HepG2 (cell line): ENCODE measurements around the gene PPP2R5E. TPM values are rescaled to one million over a fixed set of nuclear protein-coding genes. Genes with fewer than 3 reads are reported as not detected.

Source experiments
- ATAC-seq: fragments of 200-7000 bp; cut with Tn5 transposase; 3 replicates; pipeline ENCODE4 v1.9.1; 2020; ENCODE audit warnings: mild to moderate bottlenecking, moderate library complexity
- BruUV-seq: library from RNA; stranded (reverse); fragments of 400-500 nt; replicated peaks from 2 replicates; lab custom pipeline; 2021; lab: Mats Ljungman, UMichigan
- CTCF ChIA-PET: fragments of 300-600 bp; formaldehyde crosslinking; extraction: SDS; loops from one replicate; lab custom pipeline; 2021; ENCODE audit warnings: low total read pairs, inconsistent platforms, low intra/inter-chr PET ratio; lab: Yijun Ruan, JAX
- POLR2A ChIA-PET: fragments of 350-600 bp; sonication (Branson Sonifier 250); formaldehyde crosslinking; loops from one replicate; lab custom pipeline; 2020; ENCODE audit warnings: antibody characterized with exemption, inconsistent platforms; lab: Yijun Ruan, JAX
- DNase-seq: peaks from one replicate; pipeline ENCODE4 v3.0.0-alpha.2; 2015; ENCODE audit warnings: low spot score
- FAIRE-seq: peaks from 3 replicates; lab custom pipeline; 2011; peaks lifted over from hg19 to GRCh38; lab: Jason Lieb, UNC
- H2AFZ ChIP-seq: one replicate; pipeline ENCODE4 v1.6.1; 2011; ENCODE audit warnings: low read length, inconsistent platforms
- H3K27ac ChIP-seq: fragments of 300-600 bp; 3 replicates; pipeline ENCODE4 v1.8.0; 2011; ENCODE audit warnings: mixed run types, mild to moderate bottlenecking, mixed read lengths, low read length, inconsistent platforms; ENCODE audit not compliant: insufficient read depth; ENCODE audit errors: extremely low read length
- H3K27me3 ChIP-seq, 2 experiments: fragments of 200-600 bp in 1 of 2; 2 replicates in 1 of 2; 3 replicates in 1 of 2; pipeline versions ENCODE4 v1.6.0 to v1.8.0; 2011; ENCODE audit warnings: low read length in 2 of 2, mild to moderate bottlenecking in 2 of 2, moderate library complexity in 2 of 2, inconsistent platforms in 1 of 2; ENCODE audit not compliant: insufficient read depth in 2 of 2, control insufficient read depth in 1 of 2
- H3K36me3 ChIP-seq, 2 experiments: fragments of 200-600 bp in 1 of 2; replicated peaks in 1 of 2; 2 replicates in 1 of 2; 3 replicates in 1 of 2; pipeline versions ENCODE4 v1.5.1 to v1.8.0; 2011; ENCODE audit warnings: low read length in 2 of 2, inconsistent platforms in 1 of 2; ENCODE audit not compliant: insufficient read depth in 2 of 2, control insufficient read depth in 1 of 2
- H3K4me1 ChIP-seq: 2 replicates; pipeline ENCODE4 v1.5.1; 2012; ENCODE audit warnings: low read length, inconsistent platforms; ENCODE audit not compliant: insufficient read depth
- H3K4me2 ChIP-seq: 2 replicates; pipeline ENCODE4 v1.6.0; 2011; ENCODE audit warnings: low read depth, low read length, inconsistent platforms
- H3K4me3 ChIP-seq, 3 experiments: fragments of 200-600 bp in 1 of 3; sonication (generic), shearing (Covaris generic) in 1 of 3; replicated peaks in 1 of 3; 2 replicates each; pipeline ENCODE4 v1.5.1; 2011 to 2016; ENCODE audit warnings: low read length in 3 of 3, inconsistent platforms in 2 of 3, low read depth in 2 of 3, mild to moderate bottlenecking in 2 of 3, control low read depth in 1 of 3, mixed read lengths in 1 of 3; ENCODE audit not compliant: insufficient read depth in 1 of 3
- H3K79me2 ChIP-seq: one replicate; pipeline ENCODE4 v1.6.1; 2011; ENCODE audit warnings: low read length, inconsistent platforms; ENCODE audit not compliant: insufficient read depth
- H3K9ac ChIP-seq: 2 replicates; pipeline ENCODE4 v1.6.0; 2011; ENCODE audit warnings: mild to moderate bottlenecking, low read depth, low read length, inconsistent platforms; ENCODE audit not compliant: insufficient read depth
- H3K9me3 ChIP-seq: 2 replicates; pipeline ENCODE4 v1.5.1; 2012; ENCODE audit warnings: mild to moderate bottlenecking, low read length
- H4K20me1 ChIP-seq: 2 replicates; pipeline ENCODE4 v1.6.0; 2011; ENCODE audit warnings: inconsistent platforms, mild to moderate bottlenecking, low read length, moderate library complexity; ENCODE audit not compliant: insufficient read depth
- ARHGAP35 ChIP-seq: sonication (generic); formaldehyde crosslinking; IDR thresholded peaks from 2 replicates; pipeline ENCODE4 v1.9.0; 2022; ENCODE audit warnings: mild to moderate bottlenecking, inconsistent platforms, moderate library complexity, missing genetic modification reagents, borderline replicate concordance
- FOSL1 ChIP-seq: sonication (generic); formaldehyde crosslinking; IDR thresholded peaks from 2 replicates; pipeline ENCODE4 v1.9.0; 2021; ENCODE audit warnings: missing genetic modification reagents, borderline replicate concordance
- ISX ChIP-seq: sonication (generic); formaldehyde crosslinking; conservative IDR thresholded peaks from 2 replicates; pipeline ENCODE4 v1.5.0; 2020; ENCODE audit warnings: missing genetic modification reagents
- KLF6 ChIP-seq: IDR thresholded peaks from 2 replicates; pipeline ENCODE4 v1.8.0; 2016; ENCODE audit warnings: missing biosample characterization, missing genetic modification reagents
- MLLT10 ChIP-seq: sonication (generic); formaldehyde crosslinking; IDR thresholded peaks from 2 replicates; pipeline ENCODE4 v1.4.0; 2020; ENCODE audit warnings: missing genetic modification reagents
- NCOA5 ChIP-seq: sonication (generic); formaldehyde crosslinking; IDR thresholded peaks from 2 replicates; pipeline ENCODE4 v1.4.0; 2020; ENCODE audit warnings: missing genetic modification reagents
- PLSCR1 ChIP-seq: sonication (generic); formaldehyde crosslinking; IDR thresholded peaks from 2 replicates; pipeline ENCODE4 v1.5.0; 2020; ENCODE audit warnings: missing genetic modification reagents, mild to moderate bottlenecking, borderline replicate concordance
- SRF ChIP-seq: IDR thresholded peaks from 2 replicates; pipeline ENCODE4 v1.6.1; 2011; ENCODE audit warnings: mild to moderate bottlenecking, low read depth, low read length, moderate library complexity
- TBP ChIP-seq: sonication (generic); formaldehyde crosslinking; IDR thresholded peaks from 2 replicates; pipeline ENCODE4 v1.5.0; 2020; ENCODE audit warnings: missing genetic modification reagents
- WIZ ChIP-seq: sonication (generic); formaldehyde crosslinking; IDR thresholded peaks from 2 replicates; pipeline ENCODE4 v1.5.1; 2020; ENCODE audit warnings: mild to moderate bottlenecking, missing genetic modification reagents
- ZNF20 ChIP-seq: sonication (generic); formaldehyde crosslinking; IDR thresholded peaks from 2 replicates; pipeline ENCODE4 v1.4.0; 2020; ENCODE audit warnings: mild to moderate bottlenecking, moderate library complexity, missing genetic modification reagents
- ZNF549 ChIP-seq: sonication (generic); formaldehyde crosslinking; IDR thresholded peaks from 2 replicates; pipeline ENCODE4 v1.5.0; 2020; ENCODE audit warnings: missing genetic modification reagents
- ZNF782 ChIP-seq: sonication (generic); formaldehyde crosslinking; IDR thresholded peaks from 2 replicates; pipeline ENCODE4 v1.4.0; 2020; ENCODE audit warnings: missing genetic modification reagents, mild to moderate bottlenecking, borderline replicate concordance
- ZNF790 ChIP-seq: sonication (generic); formaldehyde crosslinking; IDR thresholded peaks from 2 replicates; pipeline ENCODE4 v1.8.0; 2022; ENCODE audit warnings: missing genetic modification reagents, mild to moderate bottlenecking, borderline replicate concordance
- WGBS: methylation state at CpG from one replicate; pipeline ENCODE4 v1.1.6; 2017; ENCODE audit warnings: low lambda C conversion rate; 5-methylcytosine and 5-hydroxymethylcytosine counted together
- in situ Hi-C: cut with HindIII; loops from 2 replicates; pipeline ENCODE4 v1.10.0; 2017; ENCODE audit warnings: low pct_unique_long_range_greater_than_20kb; ENCODE audit not compliant: extremely low pct_ligation_motif_present
- intact Hi-C: fragments of 100-400 bp; cut with micrococcal nuclease; formaldehyde crosslinking; loops from one replicate; pipeline ENCODE4 v1.10.0; 2022; ENCODE audit not compliant: unreplicated experiment
- polyA plus RNA-seq, 8 experiments: library from polyadenylated mRNA; depleted of rRNA in 3 of 8; stranded (reverse) in 7 of 8; unstranded in 1 of 8; fragments of >200 nt; fragmentation: Illumina TruSeq in 4 of 8; extraction: Trizol in 4 of 8; gene quantifications; 2 replicates each; pipeline versions ENCODE4 v1.2.1 to v1.2.3, GENCODE V29; 2011 to 2016; ENCODE audit warnings: low read depth in 4 of 8, missing spikeins in 1 of 8, mixed read lengths in 1 of 8; ENCODE audit not compliant: insufficient read depth in 1 of 8
- total RNA-seq, 5 experiments: library from RNA; depleted of rRNA; stranded (reverse); fragments of >200 nt; fragmentation: Illumina TruSeq; extraction: Trizol; gene quantifications; 2 replicates each; pipeline ENCODE4 v1.2.3, GENCODE V29; 2016; ENCODE audit warnings: low read depth in 1 of 5
- TF ChIP-seq, protein P1 (sequence below): sonication (generic); formaldehyde crosslinking; IDR thresholded peaks from 2 replicates; pipeline ENCODE4 v1.8.1; 2023; ENCODE audit warnings: missing genetic modification reagents, mild to moderate bottlenecking, borderline replicate concordance
- TF ChIP-seq, protein P2 (sequence below): sonication (generic); formaldehyde crosslinking; IDR thresholded peaks from 2 replicates; pipeline ENCODE4 v1.5.0; 2020; ENCODE audit warnings: missing genetic modification reagents
- TF ChIP-seq, protein P3 (sequence below): IDR thresholded peaks from 2 replicates; pipeline ENCODE4 v1.6.1; 2012; ENCODE audit warnings: low read depth, low read length, improper control_type of control experiment

The PPP2R5E gene
- total and polyA plus RNA-seq, 2 of the 13 experiments (the other 11 are each of a cell fraction or from before 2014, with no cell fraction given), result 8.9 to 11.0 TPM

DNA sequence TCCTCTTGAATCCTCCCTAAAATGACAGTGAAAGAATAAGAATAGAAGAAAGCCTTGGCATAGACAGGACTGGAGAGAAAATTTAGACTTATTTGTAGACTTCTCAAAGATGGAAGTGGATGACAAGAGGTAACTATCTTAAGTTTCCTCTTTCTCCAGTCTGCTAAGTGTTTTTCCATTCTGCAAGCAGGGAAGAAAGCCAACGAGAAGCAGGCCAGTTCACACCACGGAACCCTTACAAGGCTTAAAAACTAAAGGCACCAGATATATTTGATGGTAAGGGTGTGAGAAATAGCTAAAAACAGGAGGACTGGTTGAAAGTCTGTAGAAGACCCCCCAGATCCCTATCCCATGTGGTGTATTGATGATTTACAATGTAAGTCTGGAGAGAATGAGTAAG, 141.5 kb downstream of the PPP2R5E start:
- H3K4me3 ChIP-seq, result no peak overlapping the region
- BruUV-seq, result no TSS peak
- H3K79me2 ChIP-seq, result no peaks in the 10 kb centered on the region
- FAIRE-seq, result no peak
- no peak overlapping the region for H2AFZ ChIP-seq
- peaks cover 3 to 5% of the 10 kb centered on the region in 2 experiments; a peak in 3 of 5 replicates for H3K36me3 ChIP-seq
- intact Hi-C loops (no loop called here), in situ Hi-C loops (no loop called here)
- no peak overlapping the region for H3K4me2 ChIP-seq
- CTCF ChIA-PET, result no interaction called here
- POLR2A ChIA-PET, result no interaction called here
- peaks cover 5% of the 10 kb centered on the region; the same call in 1 of the 2 replicates for H3K4me1 ChIP-seq
- no peak overlapping the region for H3K9ac ChIP-seq
- no peak for ATAC-seq
- no peak for DNase-seq
- TF ChIP-seq ZNF790 (CRISPR knock-in tag) (no peak), KLF6 (CRISPR knock-in tag) (no peak), WIZ (CRISPR knock-in tag) (no peak), FOSL1 (no peak), ISX (CRISPR knock-in tag) (no peak), ZNF549 (no peak), TBP (CRISPR knock-in tag) (no peak), PLSCR1 (CRISPR knock-in tag) (no peak), MLLT10 (CRISPR knock-in tag) (no peak), ZNF782 (CRISPR knock-in tag) (no peak), NCOA5 (CRISPR knock-in tag) (no peak), ARHGAP35 (no peak), ZNF20 (CRISPR knock-in tag) (no peak), SRF (no peak)
- TF ChIP-seq, protein P1, sequence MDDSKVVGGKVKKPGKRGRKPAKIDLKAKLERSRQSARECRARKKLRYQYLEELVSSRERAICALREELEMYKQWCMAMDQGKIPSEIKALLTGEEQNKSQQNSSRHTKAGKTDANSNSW (CRISPR knock-in tag), result no peak
- TF ChIP-seq, protein P2, sequence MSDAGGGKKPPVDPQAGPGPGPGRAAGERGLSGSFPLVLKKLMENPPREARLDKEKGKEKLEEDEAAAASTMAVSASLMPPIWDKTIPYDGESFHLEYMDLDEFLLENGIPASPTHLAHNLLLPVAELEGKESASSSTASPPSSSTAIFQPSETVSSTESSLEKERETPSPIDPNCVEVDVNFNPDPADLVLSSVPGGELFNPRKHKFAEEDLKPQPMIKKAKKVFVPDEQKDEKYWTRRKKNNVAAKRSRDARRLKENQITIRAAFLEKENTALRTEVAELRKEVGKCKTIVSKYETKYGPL (CRISPR knock-in tag), result no peak
- TF ChIP-seq, protein P3, sequence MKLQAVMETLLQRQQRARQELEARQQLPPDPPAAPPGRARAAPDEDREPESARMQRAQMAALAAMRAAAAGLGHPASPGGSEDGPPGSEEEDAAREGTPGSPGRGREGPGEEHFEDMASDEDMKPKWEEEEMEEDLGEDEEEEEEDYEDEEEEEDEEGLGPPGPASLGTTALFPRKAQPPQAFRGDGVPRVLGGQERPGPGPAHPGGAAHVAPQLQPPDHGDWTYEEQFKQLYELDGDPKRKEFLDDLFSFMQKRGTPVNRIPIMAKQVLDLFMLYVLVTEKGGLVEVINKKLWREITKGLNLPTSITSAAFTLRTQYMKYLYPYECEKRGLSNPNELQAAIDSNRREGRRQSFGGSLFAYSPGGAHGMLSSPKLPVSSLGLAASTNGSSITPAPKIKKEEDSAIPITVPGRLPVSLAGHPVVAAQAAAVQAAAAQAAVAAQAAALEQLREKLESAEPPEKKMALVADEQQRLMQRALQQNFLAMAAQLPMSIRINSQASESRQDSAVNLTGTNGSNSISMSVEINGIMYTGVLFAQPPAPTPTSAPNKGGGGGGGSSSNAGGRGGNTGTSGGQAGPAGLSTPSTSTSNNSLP, result no peak
- no peaks in the 10 kb centered on the region for H4K20me1 ChIP-seq
- no peaks in the 10 kb centered on the region for H3K27me3 ChIP-seq
- H3K27ac ChIP-seq, result no peak overlapping the region
- 100% methylated on average over 2 of the region's 2 CpGs for WGBS
- no peaks in the 10 kb centered on the region for H3K9me3 ChIP-seq
